Renal pelvis (tissue), 4 donors: ENCODE data around the gene FAT1. TPM values are rescaled to one million over a fixed set of nuclear protein-coding genes. Genes with fewer than 3 reads are reported as not detected.
A peak's percentile ranks its signal among the peaks of the same experiment; 100 is the strongest.
"Not testable (repeated sequence)": the region's sequence is repeated elsewhere in the genome, so short reads cannot be mapped to it uniquely, and the experiment has no call there.

Experiments used
- DNase-seq: peaks from one replicate; pipeline ENCODE4 v3.0.0-alpha.2; 2013
- polyA plus RNA-seq, 3 donors: library from polyadenylated mRNA; unstranded; fragments of 120-200 nt; gene quantifications; one replicate each; pipeline ENCODE4 v1.2.1, GENCODE V29; 2013; ENCODE audit not compliant: insufficient read length in 3 of 3

The FAT1 gene
- polyA plus RNA-seq, 3 donors, result 230 to 305 (median 250) TPM

GRCh38 chr4:186669159-186669731 is 54.4 kb downstream of the FAT1 start:
- peak; percentile 58 for DNase-seq

GRCh38 chr4:186666750-186667149 is 56.9 kb downstream of the FAT1 start:
- DNase-seq, result no peak

- DNase-seq, result no peak
Observed at GRCh38 chr4:186666252-186666651, 57.4 kb downstream of the FAT1 start.

GRCh38 chr4:186660403-186660802 is 63.3 kb downstream of the FAT1 start:
- DNase-seq, result no peak

GRCh38 chr4:186659935-186660334 is 63.7 kb downstream of the FAT1 start:
- no peak for DNase-seq

- DNase-seq, result not testable (repeated sequence)
Observed at GRCh38 chr4:186659456-186659855, 64.2 kb downstream of the FAT1 start.

GRCh38 chr4:186658657-186659056 is 65.0 kb downstream of the FAT1 start:
- DNase-seq, result no peak

GRCh38 chr4:186657764-186658163 is 65.9 kb downstream of the FAT1 start:
- no peak for DNase-seq

GRCh38 chr4:186653969-186654368 is 69.7 kb downstream of the FAT1 start:
- no peak for DNase-seq

- DNase-seq, result no peak
Observed at GRCh38 chr4:186651624-186652023, 72.0 kb downstream of the FAT1 start.

- DNase-seq, result no peak
Observed at GRCh38 chr4:186651181-186651603, 72.5 kb downstream of the FAT1 start.

- no peak for DNase-seq
Observed at GRCh38 chr4:186650401-186651180, 73.1 kb downstream of the FAT1 start.

- DNase-seq, result no peak
Observed at GRCh38 chr4:186647821-186648220, 75.8 kb downstream of the FAT1 start.

GRCh38 chr4:186644737-186645261 is 78.9 kb downstream of the FAT1 start:
- DNase-seq, result no peak

- DNase-seq, result no peak
Observed at GRCh38 chr4:186644311-186644638, 79.4 kb downstream of the FAT1 start.

- peak; percentile 42 for DNase-seq
Observed at GRCh38 chr4:186643501-186644310, 80.0 kb downstream of the FAT1 start.

GRCh38 chr4:186642998-186643397 is 80.7 kb downstream of the FAT1 start:
- DNase-seq, result no peak

- no peak for DNase-seq
Observed at GRCh38 chr4:186642530-186642929, 81.1 kb downstream of the FAT1 start.

- DNase-seq, result peak; percentile 21
Observed at GRCh38 chr4:186634591-186635128, 89.0 kb downstream of the FAT1 start.

GRCh38 chr4:186633844-186634243 is 89.8 kb downstream of the FAT1 start:
- DNase-seq, result no peak

- DNase-seq, result no peak
Observed at GRCh38 chr4:186630128-186630527, 93.5 kb downstream of the FAT1 start.

- DNase-seq, result no peak
Observed at GRCh38 chr4:186628058-186628711, 95.5 kb downstream of the FAT1 start.
